ENCODE data around the gene STX1B. TPM values are rescaled to one million over a fixed set of nuclear protein-coding genes. Genes with fewer than 3 reads are reported as not detected.

The STX1B gene
- total RNA-seq, 2 donors from 2014 or later = 0.35 to 0.52 TPM

GRCh38 chr16:30987581-30988190 is 22.8 kb downstream of the STX1B start:
- Histone ChIP-seq H3K27ac (no peak overlapping the region), H3K4me3 (no peak overlapping the region), H3K27me3 (no peaks in the 10 kb centered on the region), H3K36me3 (no peaks in the 10 kb centered on the region), H3K4me1 (no peaks in the 10 kb centered on the region), H3K9ac (ENCODE audit: low read depth in 2 of 2, low read length in 2 of 2) (no peak overlapping the region), H3K9me3 (no peaks in the 10 kb centered on the region)
- intact Hi-C loops (cut with DNase I) = loop anchor here (5.0 to 10.0 kb wide), 3 partner anchors 157 to 880 kb away; no protein-coding TSS in a partner anchor
- TF ChIP-seq CTCF (IDR thresholded peaks at IDR 0.05) = no peak
- DNase-seq = no peak

DNA sequence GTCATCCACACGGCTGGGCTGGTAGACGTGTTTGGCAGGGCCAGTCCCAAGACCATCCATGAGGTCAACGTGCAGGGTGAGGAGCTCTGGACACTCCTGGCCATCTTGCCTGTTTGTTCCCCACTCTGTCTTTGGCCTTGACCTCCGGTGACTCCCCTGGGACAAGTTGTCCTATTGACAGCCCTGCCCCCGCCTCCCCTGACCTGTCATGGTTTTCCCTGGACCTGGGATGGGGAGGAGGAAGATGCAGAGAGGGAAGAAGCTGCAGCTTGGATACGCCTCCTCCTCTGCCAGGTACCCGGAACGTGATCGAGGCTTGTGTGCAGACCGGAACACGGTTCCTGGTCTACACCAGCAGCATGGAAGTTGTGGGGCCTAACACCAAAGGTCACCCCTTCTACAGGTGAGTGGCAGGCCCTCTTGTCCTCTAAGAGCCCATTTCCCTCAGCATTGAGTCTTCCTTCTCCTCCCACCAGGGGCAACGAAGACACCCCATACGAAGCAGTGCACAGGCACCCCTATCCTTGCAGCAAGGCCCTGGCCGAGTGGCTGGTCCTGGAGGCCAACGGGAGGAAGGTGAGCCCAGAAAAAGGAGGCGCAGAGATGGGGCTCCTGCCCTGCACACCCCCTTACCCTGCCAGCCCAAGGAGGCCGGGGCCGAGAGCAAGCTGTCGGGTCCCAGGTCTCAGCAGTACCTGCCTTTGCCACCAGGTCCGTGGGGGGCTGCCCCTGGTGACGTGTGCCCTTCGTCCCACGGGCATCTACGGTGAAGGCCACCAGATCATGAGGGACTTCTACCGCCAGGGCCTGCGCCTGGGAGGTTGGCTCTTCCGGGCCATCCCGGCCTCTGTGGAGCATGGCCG is 24.1 kb downstream of the STX1B start:
- Histone ChIP-seq H3K27me3 (no peaks in the 10 kb centered on the region), H3K36me3 (no peaks in the 10 kb centered on the region), H3K4me1 (no peaks in the 10 kb centered on the region), H3K9ac (ENCODE audit: low read depth in 2 of 2, low read length in 2 of 2) (peak overlapping the region in 1 of 2 donors; percentile 76), H3K9me3 (no peaks in the 10 kb centered on the region), H3K27ac (no peak overlapping the region), H3K4me3 (no peak overlapping the region)
- no peak for TF ChIP-seq CTCF (IDR thresholded peaks at IDR 0.05)
- no peak for DNase-seq
- intact Hi-C loops (cut with DNase I) = loop anchor here (5.0 to 10.0 kb wide), 3 partner anchors 158 to 881 kb away; no protein-coding TSS in a partner anchor

GRCh38 chr16:30985401-30986128 is 24.9 kb downstream of the STX1B start:
- no peaks in the 10 kb centered on the region for H3K4me1 ChIP-seq
- peak; percentile 75 for DNase-seq
- peak overlapping the region; percentile 70 to 76 for H3K9ac ChIP-seq (ENCODE audit: low read depth in 2 of 2, low read length in 2 of 2)
- no peak for TF ChIP-seq CTCF (IDR thresholded peaks at IDR 0.05)
- no peaks in the 10 kb centered on the region for H3K36me3 ChIP-seq
- H3K27ac ChIP-seq = peak overlapping the region; percentile 53
- intact Hi-C loops (cut with DNase I) = loop anchor here (2.0 to 10.0 kb wide), 4 partner anchors 111 to 882 kb away; no protein-coding TSS in a partner anchor
- no peaks in the 10 kb centered on the region for H3K27me3 ChIP-seq
- H3K9me3 ChIP-seq = no peaks in the 10 kb centered on the region
- H3K4me3 ChIP-seq = peak overlapping the region; percentile 56

DNA sequence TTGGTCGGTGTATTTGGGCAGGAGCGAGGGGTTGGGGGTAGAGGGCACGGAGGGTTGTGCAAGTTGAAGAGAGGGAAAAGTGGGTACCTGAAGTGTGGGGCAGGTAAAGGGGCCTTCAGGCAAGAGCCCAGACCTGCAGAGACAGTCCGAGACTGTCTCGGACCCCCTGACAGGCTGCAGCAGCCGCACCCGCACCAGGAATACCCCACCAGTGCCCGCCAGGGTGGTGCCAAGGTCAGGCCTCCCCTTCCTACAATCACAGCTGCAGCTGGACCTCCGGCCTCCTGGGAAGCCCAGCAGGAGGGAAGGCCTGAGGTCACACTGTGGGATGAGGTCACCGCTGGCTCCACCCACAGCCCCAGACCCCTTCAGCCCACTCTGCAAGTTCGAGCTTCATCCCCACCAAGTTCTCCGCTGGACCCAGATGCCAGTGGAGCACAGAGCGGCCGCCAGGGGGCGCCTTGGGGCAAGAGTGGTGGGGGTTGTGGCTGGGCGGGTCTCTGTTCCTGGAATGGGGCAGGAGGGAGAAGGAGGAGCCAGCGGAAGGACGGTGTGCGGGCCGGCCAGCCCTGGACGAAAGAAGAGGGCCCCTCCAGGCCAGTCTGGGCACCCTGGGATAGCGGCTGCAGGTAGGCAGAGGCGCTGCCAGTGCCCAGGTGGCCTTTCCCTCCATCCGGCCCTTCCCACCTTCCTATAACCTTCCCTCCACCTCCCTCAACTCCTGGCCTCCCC is 25.6 kb downstream of the STX1B start, which contains the start of gene HSD3B7:
TSS of gene HSD3B7 (plus strand) at position 539 of the 732 bp plus-strand sequence. CDS start 452 bp downstream, outside the sequence.
- Histone ChIP-seq H3K9ac (ENCODE audit: low read depth in 2 of 2, low read length in 2 of 2) (peak within 1 kb of the TSS; percentile 70 to 76), H3K9me3 (no peaks in the 10 kb centered on the region), H3K36me3 (peaks cover 4% of the 10 kb centered on the region), H3K4me1 (no peaks in the 10 kb centered on the region), H3K4me3 (peak within 1 kb of the TSS; percentile 56), H3K27ac (peak within 1 kb of the TSS; percentile 53), H3K27me3 (no peaks in the 10 kb centered on the region)
- peak; percentile 95 for DNase-seq
- intact Hi-C loops (cut with DNase I) = loop anchor here (2.0 to 10.0 kb wide), 5 partner anchors 112 to 882 kb away; partner anchors contain the start of gene ZNF843
- TF ChIP-seq CTCF (IDR thresholded peaks at IDR 0.05) = peak; percentile 89
